Mesendoderm (in vitro differentiated cells): Measurements from ENCODE around the gene TCF4.
A peak's percentile ranks its signal among the peaks of the same experiment; 100 is the strongest.

ENCODE experiments used
- DNase-seq: peaks from one replicate; pipeline ENCODE4 v3.0.0; 2013
- H2AK5ac ChIP-seq: 2 replicates; pipeline ENCODE4 v1.6.1; 2013; ENCODE audit warnings: low read length, inconsistent platforms
- H2BK120ac ChIP-seq: 2 replicates; pipeline ENCODE4 v1.6.1; 2013; ENCODE audit warnings: low read depth, mild to moderate bottlenecking, low read length, moderate library complexity, mixed read lengths
- H2BK15ac ChIP-seq: replicated peaks from 2 replicates; pipeline ENCODE4 v1.6.1; 2013; ENCODE audit warnings: low read depth, mild to moderate bottlenecking, moderate library complexity
- H2BK5ac ChIP-seq: 2 replicates; pipeline ENCODE4 v1.6.1; 2013; ENCODE audit warnings: low read length, inconsistent platforms
- H3K18ac ChIP-seq: 2 replicates; pipeline ENCODE4 v1.6.1; 2013; ENCODE audit warnings: mild to moderate bottlenecking, low read length, mixed read lengths
- H3K23ac ChIP-seq: one replicate; pipeline ENCODE4 v1.6.1; 2013; ENCODE audit warnings: low read length
- H3K27ac ChIP-seq: 2 replicates; pipeline ENCODE4 v1.5.1; 2013; ENCODE audit warnings: low read depth, mild to moderate bottlenecking, inconsistent platforms, low read length, moderate library complexity
- H3K27me3 ChIP-seq: 2 replicates; pipeline ENCODE4 v1.6.1; 2013; ENCODE audit warnings: low read length, control low read depth, mild to moderate bottlenecking, inconsistent platforms; ENCODE audit not compliant: insufficient read depth, poor library complexity
- H3K36me3 ChIP-seq: 2 replicates; pipeline ENCODE4 v1.6.1; 2013; ENCODE audit warnings: low read length, inconsistent platforms; ENCODE audit not compliant: control insufficient read depth, insufficient read depth
- H3K4ac ChIP-seq: one replicate; pipeline ENCODE4 v1.6.1; 2013; ENCODE audit warnings: low read depth, mild to moderate bottlenecking, low read length, moderate library complexity
- H3K4me1 ChIP-seq: 2 replicates; pipeline ENCODE4 v1.6.1; 2013; ENCODE audit warnings: low read depth, low read length, inconsistent platforms; ENCODE audit not compliant: control insufficient read depth
- H3K4me2 ChIP-seq: 2 replicates; pipeline ENCODE4 v1.6.1; 2013; ENCODE audit warnings: low read length
- H3K4me3 ChIP-seq: 2 replicates; pipeline ENCODE4 v1.5.1; 2013; ENCODE audit warnings: mild to moderate bottlenecking, low read length
- H3K56ac ChIP-seq: one replicate; pipeline ENCODE4 v1.6.1; 2013; ENCODE audit warnings: low read length
- H3K79me1 ChIP-seq: 2 replicates; pipeline ENCODE4 v1.6.1; 2013; ENCODE audit warnings: low read length, inconsistent platforms
- H3K79me2 ChIP-seq: 2 replicates; pipeline ENCODE4 v1.6.1; 2013; ENCODE audit warnings: mild to moderate bottlenecking, low read length; ENCODE audit not compliant: control insufficient read depth, insufficient read depth
- H3K9ac ChIP-seq: 2 replicates; pipeline ENCODE4 v1.6.1; 2013; ENCODE audit warnings: low read length, inconsistent platforms
- H4K5ac ChIP-seq: one replicate; pipeline ENCODE4 v1.6.1; 2013; ENCODE audit warnings: low read length
- H4K8ac ChIP-seq: one replicate; pipeline ENCODE4 v1.6.1; 2013; ENCODE audit warnings: low read depth, mild to moderate bottlenecking, control low read depth, low read length, moderate library complexity
- WGBS: extraction: QIAGEN DNeasy Blood & Tissue Kit; methylation state at CpG from one replicate; pipeline ENCODE4 v1.1.7; 2013; ENCODE audit warnings: low lambda C conversion rate, missing lambda C conversion rate; ENCODE audit not compliant: insufficient coverage; ENCODE audit errors: extremely low coverage; 5-methylcytosine and 5-hydroxymethylcytosine counted together

TCF4 gene

DNA sequence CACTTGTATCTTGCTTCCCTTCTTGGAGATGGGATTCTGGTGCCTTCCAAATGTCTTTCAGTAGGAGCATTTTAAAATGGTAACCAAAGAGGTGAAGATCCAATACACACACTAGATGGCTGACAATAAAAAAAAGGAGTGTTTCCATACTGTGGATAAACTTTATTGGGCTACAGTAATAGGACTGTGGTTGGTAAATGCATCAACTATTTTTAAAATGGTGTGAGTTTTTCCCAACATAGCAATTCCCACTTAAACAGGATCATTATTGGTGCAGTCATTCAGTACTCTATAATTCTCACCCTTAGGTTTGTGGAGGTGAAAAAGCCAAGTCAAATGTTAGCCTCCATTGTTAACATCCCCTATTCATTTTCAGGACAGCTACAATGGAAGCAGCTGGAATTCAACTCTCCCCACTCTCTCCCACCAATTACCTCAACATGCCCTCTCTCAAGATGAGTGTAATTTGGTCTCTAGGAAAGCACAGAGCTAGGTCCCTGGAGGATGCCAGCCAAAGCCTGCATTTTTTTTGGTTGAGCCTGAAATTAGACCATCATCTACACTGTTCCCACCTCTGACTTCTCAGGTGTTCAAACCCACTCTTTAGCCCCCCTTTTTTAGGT lies 273.3 kb downstream of the TCF4 start:
- Histone ChIP-seq H2BK5ac (no peak overlapping the region), H4K5ac (no peak overlapping the region), H4K8ac (no peak overlapping the region), H2AK5ac (no peak overlapping the region), H3K36me3 (no peaks in the 10 kb centered on the region), H3K27ac (no peak overlapping the region), H3K79me1 (peaks cover 3% of the 10 kb centered on the region), H3K4me3 (no peak overlapping the region), H3K4me1 (no peaks in the 10 kb centered on the region), H2BK15ac (no peak overlapping the region), H3K18ac (no peak overlapping the region), H3K79me2 (no peaks in the 10 kb centered on the region), H3K4ac (no peak overlapping the region), H3K23ac (no peak overlapping the region), H3K56ac (no peak overlapping the region), H3K9ac (no peak overlapping the region), H2BK120ac (no peak overlapping the region), H3K4me2 (no peak overlapping the region), H3K27me3 (no peaks in the 10 kb centered on the region)
- DNase-seq = peak; percentile 27

DNA sequence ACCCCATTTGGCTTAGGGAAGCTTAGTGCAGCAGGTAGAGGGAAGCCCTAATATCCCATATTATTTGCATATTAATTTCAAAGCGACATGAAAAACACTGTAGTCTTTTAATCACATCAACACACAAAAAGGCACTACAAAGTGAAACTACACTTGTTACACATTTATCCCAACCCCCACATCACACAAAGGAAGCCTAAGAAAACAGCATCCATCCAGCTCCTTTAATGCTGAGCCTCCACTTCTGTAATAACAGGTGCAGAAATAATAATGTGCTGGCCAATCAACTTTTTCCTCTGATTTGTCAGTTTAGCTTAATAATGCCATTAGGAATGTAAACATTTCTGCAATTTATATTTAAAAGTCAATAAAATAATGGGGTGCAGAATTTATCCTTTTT lies 274.0 kb downstream of the TCF4 start:
- H3K27ac ChIP-seq = no peak overlapping the region
- no peak overlapping the region for H4K8ac ChIP-seq
- H3K79me1 ChIP-seq = peaks cover 3% of the 10 kb centered on the region
- DNase-seq = no peak
- no peak overlapping the region for H3K4ac ChIP-seq
- H4K5ac ChIP-seq = no peak overlapping the region
- H3K27me3 ChIP-seq = no peaks in the 10 kb centered on the region
- H2BK15ac ChIP-seq = no peak overlapping the region
- H3K4me2 ChIP-seq = no peak overlapping the region
- no peak overlapping the region for H3K23ac ChIP-seq
- no CpG with 5 or more reads among the region's 1 CpG for WGBS
- H3K36me3 ChIP-seq = no peaks in the 10 kb centered on the region
- no peaks in the 10 kb centered on the region for H3K4me1 ChIP-seq
- no peak overlapping the region for H2AK5ac ChIP-seq
- no peak overlapping the region for H3K56ac ChIP-seq
- H2BK120ac ChIP-seq = no peak overlapping the region
- H3K4me3 ChIP-seq = no peak overlapping the region
- H3K79me2 ChIP-seq = no peaks in the 10 kb centered on the region
- H2BK5ac ChIP-seq = no peak overlapping the region
- no peak overlapping the region for H3K9ac ChIP-seq
- no peak overlapping the region for H3K18ac ChIP-seq

DNA sequence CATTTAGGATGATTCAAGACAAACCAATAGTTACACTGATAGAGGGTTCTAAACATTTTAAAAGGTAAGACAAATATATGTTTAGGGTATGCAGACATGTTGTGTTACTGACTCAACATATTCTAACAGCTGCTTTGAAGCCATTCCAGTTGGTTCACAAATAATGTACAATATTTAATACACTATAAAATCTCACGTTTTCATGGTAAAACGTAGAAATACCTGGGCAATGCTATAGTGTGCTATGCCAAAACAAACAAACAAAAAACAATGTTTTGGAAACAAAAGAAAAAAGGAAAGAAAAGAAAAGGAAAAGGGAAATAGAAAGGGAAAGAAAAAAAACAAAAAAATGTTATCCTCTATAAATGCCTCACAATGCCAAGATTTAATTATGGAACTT lies 277.1 kb downstream of the TCF4 start:
- Histone ChIP-seq H3K4me3 (no peak overlapping the region), H3K36me3 (no peaks in the 10 kb centered on the region), H3K4ac (no peak overlapping the region), H2BK120ac (no peak overlapping the region), H3K23ac (no peak overlapping the region), H3K18ac (no peak overlapping the region), H4K8ac (no peak overlapping the region), H3K27ac (no peak overlapping the region), H3K27me3 (no peaks in the 10 kb centered on the region), H2BK5ac (no peak overlapping the region), H3K79me1 (peaks cover 6% of the 10 kb centered on the region), H3K9ac (no peak overlapping the region), H4K5ac (no peak overlapping the region), H2BK15ac (no peak overlapping the region), H3K56ac (no peak overlapping the region), H3K4me1 (no peaks in the 10 kb centered on the region), H3K4me2 (no peak overlapping the region), H3K79me2 (no peaks in the 10 kb centered on the region), H2AK5ac (no peak overlapping the region)
- no peak for DNase-seq
- WGBS = no CpG with 5 or more reads among the region's 2 CpGs

DNA sequence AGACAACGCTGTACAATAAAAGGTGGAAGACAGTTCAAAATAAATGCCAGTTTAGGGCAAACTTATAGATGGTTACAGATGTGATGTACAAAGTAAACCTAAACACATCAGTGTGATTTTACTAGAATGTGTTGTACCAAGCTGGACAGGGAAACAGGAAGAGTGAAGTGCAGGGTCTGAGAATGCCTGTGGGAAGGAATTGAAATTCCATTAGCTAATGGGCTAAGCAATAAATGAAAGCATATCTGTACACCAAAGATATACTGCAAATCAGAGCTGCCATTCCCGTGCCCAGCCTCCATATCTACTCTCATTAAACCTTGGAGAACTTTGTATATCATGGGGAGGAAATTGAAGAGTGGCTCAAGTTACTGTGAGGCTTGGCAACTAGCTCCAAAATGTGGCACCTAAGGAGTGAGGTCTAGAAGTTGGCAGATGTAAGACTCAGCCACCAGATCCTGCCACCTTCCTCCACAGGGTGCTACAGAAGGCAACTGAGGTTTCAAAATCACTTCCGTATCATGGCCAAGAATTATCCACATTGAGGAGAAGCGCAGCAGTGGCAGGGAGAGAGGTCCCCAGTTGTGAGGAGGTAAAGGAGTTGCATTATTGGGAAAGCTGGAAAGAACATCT lies 277.8 kb downstream of the TCF4 start:
- H3K79me1 ChIP-seq = peaks cover 6% of the 10 kb centered on the region
- no peak overlapping the region for H3K4me3 ChIP-seq
- H4K5ac ChIP-seq = no peak overlapping the region
- no peak overlapping the region for H2BK5ac ChIP-seq
- no peak overlapping the region for H3K9ac ChIP-seq
- H3K4ac ChIP-seq = no peak overlapping the region
- no peaks in the 10 kb centered on the region for H3K27me3 ChIP-seq
- no peak overlapping the region for H3K56ac ChIP-seq
- no peaks in the 10 kb centered on the region for H3K36me3 ChIP-seq
- H3K79me2 ChIP-seq = no peaks in the 10 kb centered on the region
- H3K18ac ChIP-seq = no peak overlapping the region
- no peaks in the 10 kb centered on the region for H3K4me1 ChIP-seq
- no peak overlapping the region for H2AK5ac ChIP-seq
- H3K4me2 ChIP-seq = no peak overlapping the region
- H4K8ac ChIP-seq = no peak overlapping the region
- H2BK120ac ChIP-seq = no peak overlapping the region
- H2BK15ac ChIP-seq = no peak overlapping the region
- no peak overlapping the region for H3K27ac ChIP-seq
- DNase-seq = no peak
- H3K23ac ChIP-seq = no peak overlapping the region
- no CpG with 5 or more reads among the region's 4 CpGs for WGBS

DNA sequence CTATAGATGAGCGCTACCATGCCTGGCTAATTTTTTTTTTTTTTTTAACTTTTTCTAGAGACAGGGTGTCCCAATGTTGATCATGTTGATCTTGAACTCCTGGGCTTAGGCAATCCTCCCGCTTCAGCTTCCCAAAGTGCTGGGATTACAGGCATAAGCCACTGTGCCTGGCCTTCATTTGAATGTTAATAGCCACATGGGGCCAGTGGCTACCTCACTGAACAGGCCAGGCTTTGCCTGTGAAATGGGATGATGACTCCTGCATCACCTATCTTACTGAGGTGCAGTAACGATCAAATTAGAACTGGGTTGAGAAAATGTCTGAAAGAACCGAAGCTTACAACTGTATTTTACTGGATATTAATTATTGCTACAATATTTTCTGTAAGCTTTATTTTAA lies 278.7 kb downstream of the TCF4 start:
- Histone ChIP-seq H2BK5ac (no peak overlapping the region), H3K27me3 (no peaks in the 10 kb centered on the region), H3K79me1 (peaks cover 4% of the 10 kb centered on the region), H3K9ac (no peak overlapping the region), H3K18ac (no peak overlapping the region), H3K27ac (no peak overlapping the region), H3K4me1 (no peaks in the 10 kb centered on the region), H3K56ac (no peak overlapping the region), H3K4me2 (no peak overlapping the region), H3K36me3 (no peaks in the 10 kb centered on the region), H4K8ac (no peak overlapping the region), H4K5ac (no peak overlapping the region), H3K23ac (no peak overlapping the region), H3K79me2 (no peaks in the 10 kb centered on the region), H2BK120ac (no peak overlapping the region), H3K4me3 (no peak overlapping the region), H2AK5ac (no peak overlapping the region), H3K4ac (no peak overlapping the region), H2BK15ac (no peak overlapping the region)
- WGBS = no CpG with 5 or more reads among the region's 4 CpGs
- no peak for DNase-seq

DNA sequence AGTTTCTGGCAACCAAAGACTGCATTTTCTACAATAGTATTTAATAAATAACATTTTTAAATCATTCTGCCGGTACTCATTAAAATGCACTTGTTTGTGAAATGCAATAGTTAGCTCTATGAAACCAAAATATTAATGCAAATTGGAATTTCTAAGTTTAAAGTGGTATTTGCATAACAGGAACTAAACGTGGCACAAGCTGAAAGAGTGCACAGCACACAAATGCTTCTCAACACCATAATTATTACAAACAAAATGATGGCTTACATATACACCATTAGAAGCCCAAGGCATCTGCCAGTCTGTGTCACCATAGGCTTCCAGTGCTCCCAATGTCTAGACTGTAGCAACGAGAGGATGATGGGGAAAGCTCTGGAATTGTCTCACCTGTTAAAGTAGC lies 280.5 kb downstream of the TCF4 start:
- Histone ChIP-seq H3K27ac (no peak overlapping the region), H2AK5ac (no peak overlapping the region), H2BK5ac (no peak overlapping the region), H2BK15ac (no peak overlapping the region), H4K5ac (no peak overlapping the region), H3K18ac (no peak overlapping the region), H2BK120ac (no peak overlapping the region), H4K8ac (no peak overlapping the region), H3K56ac (no peak overlapping the region), H3K4me3 (no peak overlapping the region), H3K79me2 (no peaks in the 10 kb centered on the region), H3K27me3 (no peaks in the 10 kb centered on the region), H3K4me1 (no peaks in the 10 kb centered on the region), H3K36me3 (no peaks in the 10 kb centered on the region), H3K23ac (no peak overlapping the region), H3K4ac (no peak overlapping the region), H3K9ac (no peak overlapping the region), H3K4me2 (no peak overlapping the region), H3K79me1 (peaks cover 5% of the 10 kb centered on the region)
- no CpG with 5 or more reads among the region's 3 CpGs for WGBS
- no peak for DNase-seq
